Gastroesophageal sphincter (tissue), 4 donors: ENCODE results near the gene EPG5. TPM values are rescaled to one million over a fixed set of nuclear protein-coding genes. Genes with fewer than 3 reads are reported as not detected.

ENCODE experiments used
- ATAC-seq: fragments of 150-250 bp; one replicate; pipeline ENCODE4 v1.9.1; 2016; ENCODE audit warnings: mild to moderate bottlenecking, moderate library complexity
- H3K27ac ChIP-seq, 4 donors: fragments of 200-600 bp; sonication (generic) in 3 of 4; 1 replicate in 3 of 4; 2 replicates in 1 of 4; pipeline ENCODE4 v1.5.1; 2016 to 2019
- H3K27me3 ChIP-seq: fragments of 200-600 bp; sonication (generic); one replicate; pipeline ENCODE4 v1.5.1; 2019
- H3K36me3 ChIP-seq, 2 donors: fragments of 200-600 bp; sonication (generic); one replicate each; pipeline ENCODE4 v1.5.1; 2019; ENCODE audit warnings: control low read depth in 1 of 2
- H3K4me1 ChIP-seq, 3 donors: fragments of 200-600 bp; sonication (generic); 1 replicate in 2 of 3; 2 replicates in 1 of 3; pipeline ENCODE4 v1.5.1; 2016 to 2019; ENCODE audit warnings: control low read depth in 2 of 3
- H3K4me3 ChIP-seq, 2 donors: fragments of 200-600 bp; sonication (generic); one replicate each; pipeline ENCODE4 v1.5.1; 2019; ENCODE audit warnings: mild to moderate bottlenecking in 1 of 2, moderate library complexity in 1 of 2
- H3K9me3 ChIP-seq, 3 donors: fragments of 200-600 bp; sonication (generic); one replicate each; pipeline ENCODE4 v1.5.1; 2017 to 2019; ENCODE audit warnings: control low read depth in 2 of 3
- EP300 ChIP-seq: sonication (generic); formaldehyde crosslinking; IDR thresholded peaks from one replicate; pipeline ENCODE4 v1.6.1; 2017; ENCODE audit warnings: antibody characterized with exemption, mild to moderate bottlenecking
- POLR2A ChIP-seq, 2 donors: fragments of 450-650 bp; IDR thresholded peaks; one replicate each; pipeline ENCODE4 v1.6.1; 2017; ENCODE audit warnings: antibody characterized with exemption in 2 of 2, mild to moderate bottlenecking in 2 of 2, moderate library complexity in 1 of 2
- POLR2AphosphoS5 ChIP-seq: sonication (generic); formaldehyde crosslinking; IDR thresholded peaks from one replicate; pipeline ENCODE4 v1.6.1; 2017; ENCODE audit warnings: antibody characterized with exemption
- WGBS, 2 donors: methylation state at CpG; one replicate each; pipeline ENCODE4 v1.1.5; 2018; ENCODE audit warnings: low coverage in 1 of 2; 5-methylcytosine and 5-hydroxymethylcytosine counted together
- total RNA-seq, 4 donors: library from RNA; depleted of rRNA; stranded (reverse); fragments of >200 nt; gene quantifications; one replicate each; pipeline ENCODE4 v1.1.0, GENCODE V29; 2016
- TF ChIP-seq, protein P1 (sequence below), 4 experiments: fragments of 200-600 bp in 2 of 4; fragments of 450-650 bp in 2 of 4; sonication (generic) in 1 of 4; IDR thresholded peaks; one replicate each; pipeline ENCODE4 v1.5.1; 2017 to 2019; ENCODE audit warnings: antibody characterized with exemption in 4 of 4, mild to moderate bottlenecking in 2 of 4, moderate library complexity in 2 of 4

EPG5 gene
- total RNA-seq, 4 donors from 2014 or later = 17.3 to 33.7 (median 28.4) TPM

DNA sequence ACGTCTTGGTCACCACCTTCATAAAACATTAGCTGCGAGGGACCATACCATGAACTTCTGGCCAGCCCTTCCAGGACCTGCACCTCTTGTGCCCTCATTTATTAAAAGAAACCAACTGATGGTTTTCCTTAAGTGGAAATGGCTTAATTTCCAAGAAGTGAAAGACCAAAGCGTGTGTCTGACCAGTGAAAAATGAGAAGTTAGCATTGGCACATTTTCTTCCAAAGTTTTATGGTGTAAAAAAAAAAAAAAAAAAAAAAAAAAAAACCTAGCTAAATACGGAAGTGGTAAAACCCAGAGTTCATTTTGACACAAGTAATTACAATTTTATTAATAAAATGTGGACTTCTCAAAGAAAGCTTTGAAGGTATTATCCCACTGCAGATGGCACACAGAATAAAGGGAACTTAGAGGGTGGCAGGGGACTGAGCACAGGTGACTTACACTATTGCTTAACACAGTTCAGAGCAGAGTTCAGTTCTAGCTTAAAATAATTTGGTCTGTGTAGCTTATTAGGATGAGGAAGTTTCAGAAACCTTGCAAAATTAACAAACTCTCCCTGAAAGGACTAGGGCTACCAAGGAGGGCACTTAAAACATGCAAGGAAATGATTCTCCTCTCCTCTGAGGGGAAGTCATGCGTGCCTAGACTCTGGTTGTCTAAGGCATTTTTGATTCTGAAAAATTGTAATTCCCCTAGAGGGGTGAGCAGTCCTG is 42.2 kb upstream of the EPG5 start:
- ATAC-seq = peak; percentile 19
- TF ChIP-seq, protein P1, sequence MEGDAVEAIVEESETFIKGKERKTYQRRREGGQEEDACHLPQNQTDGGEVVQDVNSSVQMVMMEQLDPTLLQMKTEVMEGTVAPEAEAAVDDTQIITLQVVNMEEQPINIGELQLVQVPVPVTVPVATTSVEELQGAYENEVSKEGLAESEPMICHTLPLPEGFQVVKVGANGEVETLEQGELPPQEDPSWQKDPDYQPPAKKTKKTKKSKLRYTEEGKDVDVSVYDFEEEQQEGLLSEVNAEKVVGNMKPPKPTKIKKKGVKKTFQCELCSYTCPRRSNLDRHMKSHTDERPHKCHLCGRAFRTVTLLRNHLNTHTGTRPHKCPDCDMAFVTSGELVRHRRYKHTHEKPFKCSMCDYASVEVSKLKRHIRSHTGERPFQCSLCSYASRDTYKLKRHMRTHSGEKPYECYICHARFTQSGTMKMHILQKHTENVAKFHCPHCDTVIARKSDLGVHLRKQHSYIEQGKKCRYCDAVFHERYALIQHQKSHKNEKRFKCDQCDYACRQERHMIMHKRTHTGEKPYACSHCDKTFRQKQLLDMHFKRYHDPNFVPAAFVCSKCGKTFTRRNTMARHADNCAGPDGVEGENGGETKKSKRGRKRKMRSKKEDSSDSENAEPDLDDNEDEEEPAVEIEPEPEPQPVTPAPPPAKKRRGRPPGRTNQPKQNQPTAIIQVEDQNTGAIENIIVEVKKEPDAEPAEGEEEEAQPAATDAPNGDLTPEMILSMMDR (IDR thresholded peaks at IDR 0.05) = no peak
- TF ChIP-seq EP300 (no peak), POLR2A (IDR thresholded peaks at IDR 0.05) (no peak), POLR2AphosphoS5 (no peak)
- H3K4me1 ChIP-seq = no peaks in the 10 kb centered on the region
- H3K27me3 ChIP-seq = no peaks in the 10 kb centered on the region
- peaks cover 0 to 35% of the 10 kb centered on the region in 2 donors for H3K36me3 ChIP-seq
- no peak overlapping the region for H3K27ac ChIP-seq
- no peak overlapping the region for H3K4me3 ChIP-seq
- no peaks in the 10 kb centered on the region for H3K9me3 ChIP-seq
- 73 to 100% methylated on average over 1 to 5 of the region's 5 CpGs for WGBS, 2 donors

DNA sequence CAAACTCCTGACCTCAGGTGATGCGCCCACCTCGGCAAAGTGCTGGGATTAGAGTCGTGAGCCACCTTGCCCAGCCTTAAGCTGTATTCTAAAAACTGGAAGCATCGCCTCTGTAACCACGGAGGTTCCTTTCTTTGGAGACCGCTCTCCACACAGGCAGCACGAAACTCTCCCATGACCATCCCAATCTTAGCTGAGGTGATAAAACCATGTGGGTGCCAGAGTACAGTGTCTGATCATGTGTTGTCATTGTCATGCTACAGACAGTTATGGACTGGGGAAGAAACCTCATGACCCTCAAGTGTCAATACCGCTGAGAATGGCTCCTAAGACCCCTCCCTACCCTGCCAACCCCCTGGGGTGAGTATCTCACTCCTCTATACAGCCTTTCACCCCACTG is 41.4 kb upstream of the EPG5 start:
- Histone ChIP-seq H3K4me3 (no peak overlapping the region), H3K27ac (no peak overlapping the region), H3K9me3 (no peaks in the 10 kb centered on the region), H3K4me1 (no peaks in the 10 kb centered on the region), H3K27me3 (no peaks in the 10 kb centered on the region), H3K36me3 (peaks cover 0 to 34% of the 10 kb centered on the region in 2 donors)
- WGBS, 2 donors = 100% methylated on average over 1 to 3 of the region's 8 CpGs
- ATAC-seq = no peak
- TF ChIP-seq POLR2AphosphoS5 (no peak), EP300 (no peak), POLR2A (IDR thresholded peaks at IDR 0.05) (no peak)
- TF ChIP-seq, protein P1 (IDR thresholded peaks at IDR 0.05) = no peak

DNA sequence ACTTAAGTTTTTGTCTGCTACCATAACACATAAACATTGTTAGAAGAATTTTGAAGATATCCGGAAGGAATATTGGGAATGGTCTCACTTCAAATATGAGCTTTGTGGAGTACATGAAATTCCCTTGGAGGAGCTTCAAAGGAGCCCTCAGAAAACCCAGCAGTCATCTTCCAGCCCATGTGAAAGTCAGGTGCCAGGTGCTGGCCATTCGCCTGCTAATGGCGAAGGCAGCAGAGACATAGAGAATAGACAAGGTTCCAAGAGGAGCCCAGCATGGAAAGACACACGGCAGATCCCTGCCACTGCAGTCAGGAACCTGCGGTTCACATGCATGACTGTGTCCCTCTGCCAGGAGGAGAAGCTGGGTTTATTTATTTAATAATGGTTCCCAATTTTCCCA is 40.0 kb upstream of the EPG5 start:
- no peak overlapping the region for H3K27ac ChIP-seq
- H3K36me3 ChIP-seq = peaks cover 0 to 34% of the 10 kb centered on the region in 2 donors
- peaks cover 0 to 9% (median 0%) of the 10 kb centered on the region in 3 donors for H3K9me3 ChIP-seq
- ATAC-seq = no peak
- 91 to 98% methylated on average over 3 to 5 of the region's 5 CpGs for WGBS, 2 donors
- no peaks in the 10 kb centered on the region for H3K27me3 ChIP-seq
- H3K4me1 ChIP-seq = no peaks in the 10 kb centered on the region
- no peak overlapping the region for H3K4me3 ChIP-seq
- no peak for TF ChIP-seq POLR2AphosphoS5
- no peak for TF ChIP-seq POLR2A (IDR thresholded peaks at IDR 0.05)
- TF ChIP-seq EP300 = no peak
- TF ChIP-seq, protein P1 (IDR thresholded peaks at IDR 0.05) = no peak

DNA sequence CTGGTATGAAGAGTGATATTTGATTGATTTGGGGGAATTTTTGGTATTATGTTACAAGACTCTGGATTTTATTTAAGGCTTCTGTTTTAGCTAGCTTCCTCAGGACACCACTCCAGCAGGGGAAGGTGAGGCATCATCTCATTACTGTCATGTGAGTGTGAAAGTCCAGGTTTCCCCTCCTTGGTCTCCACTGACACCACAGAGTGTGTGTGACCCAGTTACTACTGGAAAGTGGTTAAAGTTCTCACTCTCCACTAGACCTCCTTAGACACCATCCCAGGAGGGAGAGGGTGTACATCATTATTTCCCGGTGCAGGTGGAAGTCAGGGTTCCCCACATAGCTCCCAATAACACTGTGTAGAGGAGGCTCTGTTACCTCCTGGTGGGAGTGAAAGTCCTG is 35.8 kb upstream of the EPG5 start:
- no peak for ATAC-seq
- 80% methylated on average over 1 of the region's 1 CpG; no CpG with 5 or more reads in 1 of the 2 donors for whole genome bisulfite sequencing, 2 donors
- TF ChIP-seq POLR2AphosphoS5 (no peak), EP300 (no peak)
- TF ChIP-seq, protein P1 (IDR thresholded peaks at IDR 0.05) = no peak
- H3K9me3 ChIP-seq = peaks cover 0 to 14% (median 0%) of the 10 kb centered on the region in 3 donors
- H3K27me3 ChIP-seq = no peaks in the 10 kb centered on the region
- H3K36me3 ChIP-seq = peaks cover 0 to 7% of the 10 kb centered on the region in 2 donors
- H3K4me3 ChIP-seq = no peak overlapping the region
- H3K4me1 ChIP-seq = no peaks in the 10 kb centered on the region
- H3K27ac ChIP-seq = no peak overlapping the region

DNA sequence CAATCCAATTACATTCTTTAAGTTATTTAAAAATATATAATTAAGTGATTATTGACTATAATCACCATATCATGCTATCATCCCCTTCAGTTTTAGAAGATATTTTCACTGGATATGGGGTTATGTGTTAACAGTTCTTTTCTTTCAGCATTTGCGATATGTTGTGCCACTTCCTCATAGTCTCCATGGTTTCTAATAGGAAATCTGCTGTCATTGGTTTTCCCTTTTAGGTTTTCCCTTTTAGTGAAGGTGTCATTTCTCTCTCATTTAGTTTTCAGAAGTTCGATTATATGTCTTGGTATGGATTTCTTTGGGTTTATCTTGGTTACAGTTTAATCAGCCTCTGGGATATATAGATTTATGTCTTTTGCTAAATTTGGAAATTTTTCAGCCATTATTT is 34.8 kb upstream of the EPG5 start:
- no peaks in the 10 kb centered on the region for H3K27me3 ChIP-seq
- H3K27ac ChIP-seq = no peak overlapping the region
- TF ChIP-seq POLR2A (IDR thresholded peaks at IDR 0.05) (no peak), POLR2AphosphoS5 (no peak), EP300 (no peak)
- TF ChIP-seq, protein P1 (IDR thresholded peaks at IDR 0.05) = no peak
- 90 to 94% methylated on average over 2 of the region's 2 CpGs for WGBS, 2 donors
- ATAC-seq = no peak
- no peaks in the 10 kb centered on the region for H3K36me3 ChIP-seq
- H3K4me3 ChIP-seq = no peak overlapping the region
- H3K9me3 ChIP-seq = peaks cover 0 to 14% (median 0%) of the 10 kb centered on the region in 3 donors
- H3K4me1 ChIP-seq = no peaks in the 10 kb centered on the region
